ENCODE measurements around the gene UBE3D. TPM values are rescaled to one million over a fixed set of nuclear protein-coding genes. Genes with fewer than 3 reads are reported as not detected.
"Not testable (repeated sequence)": the region's sequence is repeated elsewhere in the genome, so short reads cannot be mapped to it uniquely, and the experiment has no call there.

The UBE3D gene
- polyA plus RNA-seq, 1 donor from 2014 or later: 6.2 TPM

DNA sequence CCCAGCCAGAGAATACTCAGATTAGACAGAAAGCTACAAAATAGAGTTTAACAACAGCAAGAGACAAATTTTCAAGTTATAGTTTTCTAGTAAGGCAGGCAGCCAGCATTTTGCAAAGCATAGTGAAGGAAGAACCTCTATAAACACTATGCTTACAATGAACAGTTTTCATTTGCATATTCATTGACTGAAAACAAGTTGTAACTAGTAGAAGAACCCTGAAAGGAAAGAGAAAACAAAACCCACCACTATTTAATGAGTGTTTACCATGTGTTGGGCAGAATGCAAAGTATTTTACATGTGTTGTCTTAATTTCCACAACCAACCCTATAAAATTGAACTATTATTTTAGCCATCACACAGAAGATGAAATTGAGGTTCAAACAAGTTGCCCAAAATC, 196.1 kb downstream of the UBE3D start:
- H3K4me1 Mint-ChIP-seq: no peaks in the 10 kb centered on the region
- no peaks in the 10 kb centered on the region for H3K9me3 Mint-ChIP-seq

DNA sequence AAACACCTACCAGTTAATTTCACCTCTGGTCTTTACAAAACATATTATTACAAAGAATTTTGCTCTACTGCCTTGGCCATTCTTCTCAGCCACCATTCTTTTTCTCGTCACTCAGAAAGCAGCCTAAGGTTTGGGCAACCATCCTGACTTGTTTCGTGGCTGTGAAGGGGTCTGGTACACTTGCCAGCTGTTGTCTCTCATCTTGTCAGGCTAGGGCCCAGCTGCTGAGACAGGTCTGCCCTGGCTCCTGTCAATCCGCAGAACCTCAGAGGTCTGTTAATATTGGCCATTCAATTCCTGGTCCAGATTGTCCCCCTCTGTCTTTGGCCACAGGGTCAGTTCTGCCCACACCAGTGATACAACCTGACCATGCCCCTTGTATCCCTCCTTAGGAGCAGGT, 197.7 kb downstream of the UBE3D start:
- Mint-ChIP-seq H3K27ac (no peak overlapping the region), H3K4me1 (no peaks in the 10 kb centered on the region), H3K4me3 (no peak overlapping the region), H3K27me3 (no peaks in the 10 kb centered on the region), H3K9me3 (peaks cover 0 to 2% (median 2%) of the 10 kb centered on the region in 3 donors), H3K36me3 (no peaks in the 10 kb centered on the region)

More for the DNA sequence above, 196.1 kb downstream of the UBE3D start:
- Mint-ChIP-seq H3K27me3 (no peaks in the 10 kb centered on the region), H3K36me3 (no peaks in the 10 kb centered on the region), H3K27ac (no peak overlapping the region), H3K4me3 (no peak overlapping the region)

DNA sequence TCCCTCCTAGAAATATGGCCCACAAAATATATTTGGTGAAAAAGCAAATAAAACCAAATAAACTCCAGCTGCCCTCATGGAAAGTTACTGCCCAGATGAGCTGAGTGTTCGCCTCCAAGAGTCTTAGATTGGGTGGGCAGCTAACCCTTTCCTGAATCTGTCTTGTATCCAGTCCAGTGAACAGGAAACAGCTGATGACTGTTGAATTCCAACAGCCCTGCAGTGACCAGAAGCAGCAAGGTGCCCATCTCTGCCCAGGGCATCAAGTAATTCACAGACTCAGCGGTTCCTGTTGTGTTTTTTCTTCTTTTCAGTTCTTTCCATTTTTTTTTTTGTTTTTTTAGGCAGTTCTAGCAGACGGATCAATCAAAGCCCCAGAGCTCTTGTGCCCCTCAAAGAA, 199.2 kb downstream of the UBE3D start:
- Mint-ChIP-seq H3K9me3 (peaks cover 0 to 2% (median 2%) of the 10 kb centered on the region in 3 donors), H3K36me3 (no peaks in the 10 kb centered on the region), H3K27me3 (no peaks in the 10 kb centered on the region), H3K4me1 (no peaks in the 10 kb centered on the region), H3K4me3 (no peak overlapping the region), H3K27ac (no peak overlapping the region)

DNA sequence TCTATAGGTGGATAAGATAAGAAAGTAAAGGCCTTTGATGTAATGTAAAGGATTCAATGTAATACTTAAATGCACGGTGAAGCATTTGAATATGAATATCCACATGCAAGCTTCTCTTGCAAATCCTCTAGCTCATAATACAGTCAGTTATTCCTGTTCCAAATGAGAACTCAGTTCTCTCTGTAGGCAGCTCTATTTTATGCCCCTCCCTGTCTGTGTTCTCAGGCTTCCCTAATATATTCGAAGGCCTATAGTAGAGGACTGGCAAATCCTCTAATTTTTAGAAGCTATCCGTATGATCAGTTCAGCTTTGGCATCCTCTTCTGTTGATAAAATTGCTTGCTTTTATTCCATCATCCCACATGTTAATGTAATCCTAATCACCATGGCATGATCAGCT, 200.2 kb downstream of the UBE3D start:
- Mint-ChIP-seq H3K4me1 (no peaks in the 10 kb centered on the region), H3K27me3 (no peaks in the 10 kb centered on the region), H3K36me3 (no peaks in the 10 kb centered on the region), H3K27ac (no peak overlapping the region), H3K9me3 (peaks cover 0 to 2% (median 2%) of the 10 kb centered on the region in 3 donors), H3K4me3 (no peak overlapping the region)

DNA sequence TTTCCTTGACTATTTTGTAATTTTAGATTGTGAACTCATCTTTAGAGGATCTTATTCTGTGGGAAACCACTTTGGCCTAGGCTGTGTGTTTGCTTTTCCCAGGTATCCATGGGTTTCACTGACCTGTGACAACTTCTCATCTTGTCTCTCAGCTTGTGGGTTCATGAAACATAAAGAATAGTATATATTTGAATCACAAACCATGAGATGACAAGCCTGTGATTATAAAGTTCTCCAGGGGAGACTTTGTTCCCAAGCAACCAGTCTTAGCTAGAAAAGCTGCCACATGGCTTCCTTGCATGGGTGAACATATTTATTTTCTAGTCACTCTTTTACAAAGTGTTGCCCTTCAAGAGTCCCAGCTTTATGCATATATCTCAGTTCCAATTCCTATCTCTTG, 201.9 kb downstream of the UBE3D start:
- Mint-ChIP-seq H3K4me3 (no peak overlapping the region), H3K27ac (no peak overlapping the region), H3K4me1 (no peaks in the 10 kb centered on the region), H3K27me3 (no peaks in the 10 kb centered on the region), H3K9me3 (peaks cover 2 to 4% (median 3%) of the 10 kb centered on the region in 3 donors), H3K36me3 (no peaks in the 10 kb centered on the region)

DNA sequence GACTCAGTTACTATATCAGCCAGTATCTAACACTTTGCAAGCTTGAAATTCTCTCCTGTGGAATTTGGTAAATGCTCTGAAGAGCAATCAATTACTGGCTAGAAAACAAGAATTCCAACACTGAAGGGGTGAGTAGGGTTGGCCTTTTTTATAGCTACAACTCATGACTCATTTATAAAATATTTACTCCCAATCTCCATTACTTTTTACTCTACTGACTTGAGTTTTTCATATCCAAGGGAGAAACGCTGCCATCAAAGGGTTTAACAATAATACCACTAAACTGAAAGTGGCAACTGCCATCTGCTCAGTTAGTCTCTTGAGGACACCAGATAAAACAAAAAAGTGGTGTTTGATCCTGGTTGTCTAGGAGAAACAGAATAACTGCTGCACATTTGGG, 203.1 kb downstream of the UBE3D start:
- H3K4me1 Mint-ChIP-seq: no peaks in the 10 kb centered on the region
- no peak overlapping the region for H3K27ac Mint-ChIP-seq
- no peak overlapping the region for H3K4me3 Mint-ChIP-seq
- no peaks in the 10 kb centered on the region for H3K36me3 Mint-ChIP-seq
- no peaks in the 10 kb centered on the region for H3K27me3 Mint-ChIP-seq
- peaks cover 2 to 4% (median 3%) of the 10 kb centered on the region in 3 donors for H3K9me3 Mint-ChIP-seq

DNA sequence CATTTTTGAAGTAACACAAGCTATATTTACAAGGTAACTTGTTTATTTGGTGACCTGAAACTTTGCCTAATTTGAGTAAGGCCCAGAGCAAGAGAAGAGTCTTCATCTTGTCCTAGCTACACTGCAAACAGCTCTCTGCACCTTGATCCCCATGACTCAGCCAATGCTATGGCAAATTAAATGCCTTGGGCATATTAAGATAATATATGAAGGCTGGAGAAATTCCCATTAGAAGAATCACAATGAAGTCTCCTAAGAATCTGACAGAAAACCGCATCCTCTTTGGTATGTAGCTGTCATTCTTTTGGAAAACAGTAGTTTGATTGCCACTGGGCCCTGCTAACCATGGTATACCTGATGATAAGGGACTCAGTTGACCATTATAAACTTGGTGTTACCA, 204.5 kb downstream of the UBE3D start:
- Mint-ChIP-seq H3K27me3 (no peaks in the 10 kb centered on the region), H3K27ac (no peak overlapping the region), H3K36me3 (no peaks in the 10 kb centered on the region), H3K9me3 (peaks cover 2 to 4% (median 3%) of the 10 kb centered on the region in 3 donors), H3K4me3 (no peak overlapping the region), H3K4me1 (no peaks in the 10 kb centered on the region)

DNA sequence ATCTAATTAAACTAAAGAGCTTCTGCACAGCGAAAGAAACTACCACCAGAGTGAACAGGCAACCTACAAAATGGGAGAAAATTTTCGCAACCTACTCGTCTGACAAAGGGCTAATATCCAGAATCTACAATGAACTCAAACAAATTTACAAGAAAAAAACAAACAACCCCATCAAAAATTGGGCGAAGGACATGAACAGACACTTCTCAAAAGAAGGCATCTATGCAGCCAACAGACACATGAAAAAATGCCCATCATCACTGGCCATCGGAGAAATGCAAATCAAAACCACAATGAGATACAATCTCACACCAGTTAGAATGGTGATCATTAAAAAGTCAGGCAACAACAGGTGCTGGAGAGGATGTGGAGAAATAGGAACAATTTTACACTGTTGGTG, 209.6 kb downstream of the UBE3D start:
- not testable (repeated sequence) for H3K27me3 Mint-ChIP-seq, H3K4me3 Mint-ChIP-seq, H3K4me1 Mint-ChIP-seq, H3K27ac Mint-ChIP-seq, H3K36me3 Mint-ChIP-seq
- H3K9me3 Mint-ChIP-seq: peaks cover 3 to 13% (median 11%) of the 10 kb centered on the region in 3 donors

DNA sequence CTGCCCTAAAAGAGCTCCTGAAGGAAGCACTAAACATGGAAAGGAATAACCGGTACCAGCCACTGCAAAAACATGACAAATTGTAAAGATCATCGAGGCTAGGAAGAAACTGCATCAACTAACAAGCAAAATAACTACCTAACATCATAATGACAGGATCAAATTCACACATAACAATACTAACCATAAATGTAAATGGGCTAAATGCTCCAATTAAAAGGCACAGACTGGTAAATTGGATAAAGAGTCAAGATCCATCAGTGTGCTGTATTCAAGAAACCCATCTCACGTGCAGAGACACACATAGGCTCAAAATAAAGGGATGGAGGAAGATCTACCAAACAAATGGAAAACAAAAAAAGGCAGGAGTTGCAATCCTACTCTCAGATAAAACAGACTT, 212.7 kb downstream of the UBE3D start:
- not testable (repeated sequence) for H3K27me3 Mint-ChIP-seq, H3K4me1 Mint-ChIP-seq, H3K36me3 Mint-ChIP-seq, H3K4me3 Mint-ChIP-seq, H3K27ac Mint-ChIP-seq
- peaks cover 6 to 18% (median 8%) of the 10 kb centered on the region in 3 donors for H3K9me3 Mint-ChIP-seq

DNA sequence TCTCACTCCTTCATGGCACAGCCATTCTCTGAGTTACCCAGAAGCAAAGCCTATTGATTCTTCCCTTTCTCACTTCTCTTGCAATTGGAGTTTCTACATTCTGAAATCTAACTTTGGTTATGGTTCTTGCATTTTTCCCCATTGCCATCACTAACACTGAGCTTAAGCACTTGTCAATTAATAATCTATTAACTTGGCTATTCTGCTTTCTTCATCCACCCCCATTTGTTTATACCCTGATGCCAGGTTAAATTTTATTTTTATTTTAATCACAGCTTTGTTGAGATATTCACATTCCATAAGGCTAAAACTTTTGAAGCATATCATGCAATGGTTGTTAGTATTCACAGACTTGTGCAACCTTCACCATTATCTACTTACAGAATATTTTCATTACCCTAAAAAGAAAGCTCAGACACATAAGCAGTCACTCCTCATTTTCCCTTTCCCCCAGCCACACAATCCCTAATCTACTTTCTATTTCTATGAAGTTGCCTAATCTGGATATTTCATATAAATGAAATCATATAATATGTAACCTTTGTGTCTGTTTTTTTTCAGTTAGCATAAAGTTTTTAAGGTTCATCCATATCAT, 222.3 kb downstream of the UBE3D start:
- Mint-ChIP-seq H3K4me3 (no peak overlapping the region), H3K27ac (no peak overlapping the region), H3K27me3 (no peaks in the 10 kb centered on the region), H3K4me1 (peaks cover 0 to 2% (median 0%) of the 10 kb centered on the region in 3 donors), H3K9me3 (peaks cover 0 to 6% (median 0%) of the 10 kb centered on the region in 3 donors), H3K36me3 (no peaks in the 10 kb centered on the region)

DNA sequence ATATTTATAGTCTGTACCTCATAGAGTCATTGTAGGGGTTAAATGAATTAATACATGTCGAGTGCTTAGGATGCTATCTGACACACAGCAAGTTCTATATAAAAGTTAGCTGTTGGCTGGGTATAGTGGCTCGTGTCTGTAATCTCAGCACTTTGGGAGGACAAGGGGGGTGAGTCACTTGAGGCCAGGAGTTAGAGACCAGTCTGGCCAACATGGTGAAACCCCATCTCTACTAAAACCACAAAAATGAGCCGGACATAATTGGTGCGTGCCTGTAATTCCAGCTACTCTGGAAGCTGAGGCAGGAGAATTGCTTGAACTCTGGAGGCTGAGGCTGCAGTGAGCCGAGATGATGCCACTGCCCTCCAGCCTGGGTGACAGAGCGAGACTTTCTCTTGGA, 222.9 kb downstream of the UBE3D start:
- no peak overlapping the region for H3K4me3 Mint-ChIP-seq
- peaks cover 0 to 1% (median 0%) of the 10 kb centered on the region in 3 donors for H3K9me3 Mint-ChIP-seq
- no peaks in the 10 kb centered on the region for H3K36me3 Mint-ChIP-seq
- no peaks in the 10 kb centered on the region for H3K27me3 Mint-ChIP-seq
- H3K4me1 Mint-ChIP-seq: peaks cover 0 to 2% (median 0%) of the 10 kb centered on the region in 3 donors
- H3K27ac Mint-ChIP-seq: no peak overlapping the region

Other genes starting within 250 kb of the UBE3D start
- gene DOP1A, start 1.8 kb upstream of the UBE3D start, polyA plus RNA-seq: 4.9 TPM
- 11.6 TPM for gene PGM3, start 127.4 kb upstream of the UBE3D start, polyA plus RNA-seq
- 1.8 TPM for gene RWDD2A, start 127.5 kb upstream of the UBE3D start, polyA plus RNA-seq

Measured in IgD-negative memory B cell (primary cell).